ENCODE measurements around the gene BCL2L1.

GRCh38 chr20:31716818-31717477 is 5.7 kb downstream of the BCL2L1 start:
- TF ChIP-seq CTCF (IDR thresholded peaks at IDR 0.05 in 8 of 11, conservative IDR thresholded peaks at IDR 0.05 in 3 of 11) (no peak), POLR2AphosphoS5 (IDR thresholded peaks at IDR 0.05) (no peak), POLR2A (IDR thresholded peaks at IDR 0.05) (no peak)
